ENCODE data around the gene CDH5. TPM values are rescaled to one million over a fixed set of nuclear protein-coding genes. Genes with fewer than 3 reads are reported as not detected.

Gene CDH5
- polyA plus RNA-seq, 1 of the 3 experiments (the other 2 are of a cell fraction) = not detected

GRCh38 chr16:66374176-66374575 lies 7.7 kb downstream of the CDH5 start:
- H3K9me2 ChIP-seq = no peaks in the 10 kb centered on the region
- H3K4me2 ChIP-seq = no peak overlapping the region
- H3F3A ChIP-seq (replicated peaks; ENCODE audit: insufficient read depth) = no peaks in the 10 kb centered on the region
- TF ChIP-seq CHD2 (IDR thresholded peaks at IDR 0.05; ENCODE audit: low read length, partially characterized antibody) = no peak
- TF ChIP-seq FOSL2 (IDR thresholded peaks at IDR 0.05; ENCODE audit: borderline replicate concordance, low read depth) = no peak
- TF ChIP-seq YY1 (IDR thresholded peaks at IDR 0.05; ENCODE audit: low read depth) = no peak
- TF ChIP-seq EP300 (IDR thresholded peaks at IDR 0.05; ENCODE audit: borderline replicate concordance in 1 of 2, low read depth in 1 of 2, low read length in 1 of 2) = no peak
- TF ChIP-seq IRF3 (IDR thresholded peaks at IDR 0.05; ENCODE audit: low read depth, low read length) = no peak
- TF ChIP-seq ZBTB33 (IDR thresholded peaks at IDR 0.05; ENCODE audit: borderline replicate concordance, low read depth) = no peak
- no peak for TF ChIP-seq RFX5 (IDR thresholded peaks at IDR 0.05; ENCODE audit: low read length)
- no peak for TF ChIP-seq JUND (IDR thresholded peaks at IDR 0.05)
- TF ChIP-seq REST (IDR thresholded peaks at IDR 0.05; ENCODE audit: low read depth, low read length) = no peak
- no peak for TF ChIP-seq FOXM1 (IDR thresholded peaks at IDR 0.05; ENCODE audit: low read depth)
- no peak for TF ChIP-seq TCF12 (IDR thresholded peaks at IDR 0.05)
- no peaks in the 10 kb centered on the region for H4K20me1 ChIP-seq (ENCODE audit: insufficient read depth)
- no peaks in the 10 kb centered on the region for H3K27me3 ChIP-seq (ENCODE audit: insufficient read depth)
- H3K9me3 ChIP-seq = no peaks in the 10 kb centered on the region
- H3K79me2 ChIP-seq (ENCODE audit: insufficient read depth) = no peaks in the 10 kb centered on the region
- H3K27ac ChIP-seq (ENCODE audit: low read depth in 2 of 2, low read length in 1 of 2) = no peak overlapping the region
- H3K4me1 ChIP-seq (ENCODE audit: control insufficient read depth in 1 of 2, insufficient read depth in 2 of 2, low read depth in 1 of 2, low read length in 1 of 2) = no peaks in the 10 kb centered on the region; a peak in 1 of 4 replicates
- CTCF ChIA-PET = interaction anchor here (0.7 to 9.4 kb wide), 2 partner anchors 17 to 34 kb away, joined by 3 to 92 read pairs; no protein-coding TSS in a partner anchor
- no peak overlapping the region for H3K9ac ChIP-seq
- 86% methylated on average over 3 of the region's 7 CpGs for WGBS (ENCODE audit: low lambda C conversion rate)
- no peak for DNase-seq
- no peak overlapping the region for H3K4me3 ChIP-seq (ENCODE audit: low read depth in 2 of 2, low read length in 1 of 2)
- POLR2A ChIA-PET = no interaction called here
- H3K36me3 ChIP-seq (replicated peaks in 1 of 2; ENCODE audit: control insufficient read depth in 1 of 2, insufficient read depth in 2 of 2, low read length in 1 of 2) = no peaks in the 10 kb centered on the region
- H2AFZ ChIP-seq (ENCODE audit: low read depth) = no peak overlapping the region
